ENCODE measurements around the gene DPPA5.
A peak's percentile ranks its signal among the peaks of the same experiment; 100 is the strongest.
"Not testable (repeated sequence)": the region's sequence is repeated elsewhere in the genome, so short reads cannot be mapped to it uniquely, and the experiment has no call there.

Gene DPPA5, protein sequence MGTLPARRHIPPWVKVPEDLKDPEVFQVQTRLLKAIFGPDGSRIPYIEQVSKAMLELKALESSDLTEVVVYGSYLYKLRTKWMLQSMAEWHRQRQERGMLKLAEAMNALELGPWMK

DNA sequence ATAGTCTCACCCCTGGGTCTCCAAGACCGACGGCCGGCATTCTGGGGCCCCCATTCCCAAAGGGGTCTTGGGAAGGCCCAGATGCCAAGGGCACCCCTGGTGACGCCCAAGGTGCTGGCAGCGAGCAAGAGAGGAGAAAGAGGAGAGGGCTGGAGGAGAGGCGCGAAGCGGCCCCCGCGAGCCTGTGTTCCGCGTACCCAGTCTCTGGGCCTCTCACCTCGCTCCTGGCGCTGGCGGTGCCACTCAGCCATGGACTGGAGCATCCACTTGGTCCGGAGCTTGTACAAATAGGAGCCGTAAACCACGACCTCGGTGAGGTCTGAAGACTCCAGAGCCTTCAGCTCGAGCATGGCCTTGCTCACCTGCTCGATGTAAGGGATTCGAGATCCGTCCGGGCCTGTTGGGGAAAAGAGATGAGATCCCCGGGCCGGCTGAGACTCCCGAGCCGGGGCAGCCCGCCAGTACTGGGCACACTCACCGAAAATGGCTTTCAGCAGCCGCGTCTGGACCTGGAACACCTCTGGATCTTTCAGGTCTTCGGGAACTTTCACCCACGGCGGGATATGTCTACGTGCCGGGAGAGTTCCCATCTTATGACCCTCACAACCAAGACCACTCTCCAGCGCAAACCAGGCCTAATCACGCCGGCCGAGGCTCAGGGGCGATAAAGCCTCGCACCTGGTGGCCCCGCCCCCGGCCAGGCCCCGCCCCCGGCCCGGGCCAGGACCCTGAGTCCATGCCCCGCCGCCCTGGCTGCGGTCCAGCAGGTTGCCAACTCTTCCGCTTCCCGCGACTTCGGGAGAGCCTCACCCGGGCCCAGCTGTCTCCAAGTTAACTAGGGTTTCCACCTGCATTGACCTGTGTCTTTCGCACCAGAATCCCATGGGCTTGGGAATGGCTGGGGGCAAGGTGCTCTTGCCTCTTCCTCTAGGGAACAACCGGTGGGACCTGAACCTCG lies at the start of gene DPPA5:
Gene DPPA5 (minus strand): TSS at position 641 of the 958 bp plus-strand sequence. CDS start 51 bp downstream, at position 590.
- TF ChIP-seq, protein P1, sequence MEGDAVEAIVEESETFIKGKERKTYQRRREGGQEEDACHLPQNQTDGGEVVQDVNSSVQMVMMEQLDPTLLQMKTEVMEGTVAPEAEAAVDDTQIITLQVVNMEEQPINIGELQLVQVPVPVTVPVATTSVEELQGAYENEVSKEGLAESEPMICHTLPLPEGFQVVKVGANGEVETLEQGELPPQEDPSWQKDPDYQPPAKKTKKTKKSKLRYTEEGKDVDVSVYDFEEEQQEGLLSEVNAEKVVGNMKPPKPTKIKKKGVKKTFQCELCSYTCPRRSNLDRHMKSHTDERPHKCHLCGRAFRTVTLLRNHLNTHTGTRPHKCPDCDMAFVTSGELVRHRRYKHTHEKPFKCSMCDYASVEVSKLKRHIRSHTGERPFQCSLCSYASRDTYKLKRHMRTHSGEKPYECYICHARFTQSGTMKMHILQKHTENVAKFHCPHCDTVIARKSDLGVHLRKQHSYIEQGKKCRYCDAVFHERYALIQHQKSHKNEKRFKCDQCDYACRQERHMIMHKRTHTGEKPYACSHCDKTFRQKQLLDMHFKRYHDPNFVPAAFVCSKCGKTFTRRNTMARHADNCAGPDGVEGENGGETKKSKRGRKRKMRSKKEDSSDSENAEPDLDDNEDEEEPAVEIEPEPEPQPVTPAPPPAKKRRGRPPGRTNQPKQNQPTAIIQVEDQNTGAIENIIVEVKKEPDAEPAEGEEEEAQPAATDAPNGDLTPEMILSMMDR (conservative IDR thresholded peaks at IDR 0.05; ENCODE audit: low read depth), result no peak
- no peak for DNase-seq (ENCODE audit: low spot score)
- H3K27ac ChIP-seq, result no peak within 1 kb of the TSS
- POLR2A ChIA-PET (ENCODE audit: low non-redundant PET), result no interaction called here
- CTCF ChIA-PET, result no interaction called here

DNA sequence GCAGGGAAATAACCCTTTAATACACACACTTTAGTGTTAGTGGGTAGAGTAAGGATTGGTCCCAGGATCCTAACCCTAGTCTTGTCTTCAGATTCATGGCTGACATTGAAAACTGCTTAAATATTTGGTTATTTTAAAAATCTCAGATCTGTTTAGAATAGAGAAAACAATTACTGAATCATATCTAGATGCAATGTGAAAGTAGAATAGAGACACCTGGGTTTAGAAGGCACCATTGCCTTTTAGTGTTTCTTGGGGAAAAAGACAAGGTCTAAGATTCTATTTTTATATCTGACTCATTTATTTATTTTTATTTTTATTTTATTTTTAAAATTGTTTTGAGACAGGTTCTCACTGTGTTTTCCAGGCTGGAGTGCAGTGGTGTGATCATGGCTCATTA lies 46.6 kb upstream of the DPPA5 start:
- DNase-seq (ENCODE audit: low spot score), result no peak
- POLR2A ChIA-PET (ENCODE audit: low non-redundant PET), result no interaction called here
- no peak overlapping the region for H3K27ac ChIP-seq
- TF ChIP-seq, protein P1 (conservative IDR thresholded peaks at IDR 0.05; ENCODE audit: low read depth), result no peak
- CTCF ChIA-PET, result no interaction called here

DNA sequence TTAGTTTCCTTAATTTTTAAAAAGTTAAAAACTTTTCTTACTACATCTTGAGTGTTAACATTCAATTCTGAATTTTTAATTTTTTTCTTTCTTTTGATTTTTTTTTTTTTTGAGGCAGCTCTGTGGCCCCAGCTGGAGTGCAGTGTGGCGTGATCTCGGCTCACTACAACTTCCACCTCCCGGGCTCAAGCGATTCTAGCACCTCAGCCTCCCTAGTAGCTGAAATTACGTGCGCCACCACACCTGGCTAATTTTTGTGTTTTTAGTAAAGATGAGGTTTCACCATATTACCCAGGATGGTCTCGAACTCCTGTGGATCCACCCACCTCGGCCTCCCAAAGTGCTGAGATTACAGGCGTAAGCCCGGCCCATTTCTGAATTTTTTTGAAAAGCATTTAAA lies 41.8 kb upstream of the DPPA5 start:
- CTCF ChIA-PET, result no interaction called here
- TF ChIP-seq, protein P1 (conservative IDR thresholded peaks at IDR 0.05; ENCODE audit: low read depth), result no peak
- POLR2A ChIA-PET (ENCODE audit: low non-redundant PET), result no interaction called here
- H3K27ac ChIP-seq, result no peak overlapping the region
- no peak for DNase-seq (ENCODE audit: low spot score)

DNA sequence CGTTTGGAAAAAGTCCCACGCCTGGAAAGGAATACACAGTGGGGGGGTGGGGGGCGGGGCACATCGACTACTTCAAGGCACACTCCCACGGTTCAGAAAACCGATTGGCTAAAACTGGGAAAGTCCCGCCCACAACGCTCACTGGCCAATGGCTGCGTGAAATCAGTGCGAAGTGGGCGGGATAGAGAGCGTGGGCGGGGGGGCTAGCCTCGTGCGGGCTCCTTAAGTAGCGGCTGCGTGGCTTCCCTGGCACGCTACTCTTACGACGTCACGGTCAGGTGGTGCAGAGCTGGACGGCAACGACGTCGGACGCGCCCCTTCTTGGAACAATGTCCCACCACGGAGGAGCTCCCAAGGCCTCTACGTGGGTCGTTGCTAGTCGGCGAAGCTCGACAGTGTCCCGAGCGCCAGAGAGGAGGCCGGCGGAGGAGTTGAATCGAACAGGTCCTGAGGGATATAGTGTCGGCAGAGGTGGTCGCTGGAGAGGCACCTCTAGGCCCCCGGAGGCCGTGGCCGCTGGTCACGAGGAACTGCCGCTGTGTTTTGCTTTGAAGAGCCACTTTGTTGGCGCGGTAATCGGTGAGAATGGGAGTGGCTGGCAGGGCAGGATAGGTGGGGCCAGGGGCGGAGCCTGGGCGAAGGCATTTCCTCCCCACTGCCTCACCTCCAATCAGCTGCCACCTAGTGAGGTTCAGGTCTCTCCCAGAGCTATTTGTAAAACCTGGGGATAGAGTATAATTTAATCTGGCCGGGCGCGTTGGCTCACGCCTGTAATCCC lies 40.7 kb upstream of the DPPA5 start, which contains the start of gene DDX43:
Gene DDX43 (plus strand): TSS at position 252 of the 778 bp plus-strand sequence. CDS start 78 bp downstream, at position 330.
- ChIA-PET POLR2A (ENCODE audit: low non-redundant PET) (interaction anchor here (0.6 to 0.8 kb wide), 3 partner anchors 16 to 67 kb away, joined by 3 to 4 read pairs (median 4); no protein-coding TSS in a partner anchor), CTCF (no interaction called here)
- peak within 1 kb of the TSS; percentile 86 for H3K27ac ChIP-seq
- TF ChIP-seq, protein P1 (conservative IDR thresholded peaks at IDR 0.05; ENCODE audit: low read depth), result no peak
- peak; percentile 88 for DNase-seq (ENCODE audit: low spot score)

DNA sequence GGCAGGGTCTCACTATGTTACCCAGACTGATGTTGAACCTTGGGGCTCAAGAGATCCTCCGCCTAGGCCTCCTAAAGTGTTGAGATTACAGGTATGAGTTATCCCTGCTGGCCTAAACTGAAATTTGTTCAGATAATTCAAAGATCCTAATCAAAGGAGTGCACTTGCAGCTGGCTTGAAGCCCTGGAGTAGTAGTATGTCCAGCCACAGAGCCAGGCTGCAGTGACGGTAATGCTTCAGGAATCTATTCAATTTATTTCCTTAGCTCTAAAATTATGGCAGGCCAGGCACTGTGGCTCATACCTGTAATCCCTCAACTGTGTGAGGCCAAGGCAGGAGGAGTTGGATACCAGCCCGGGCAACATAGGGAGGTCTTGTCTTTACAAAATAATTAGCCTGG lies 39.2 kb upstream of the DPPA5 start:
- POLR2A ChIA-PET (ENCODE audit: low non-redundant PET), result no interaction called here
- TF ChIP-seq, protein P1 (conservative IDR thresholded peaks at IDR 0.05; ENCODE audit: low read depth), result no peak
- no peak for DNase-seq (ENCODE audit: low spot score)
- CTCF ChIA-PET, result no interaction called here
- H3K27ac ChIP-seq, result peak overlapping the region; percentile 20; the same call in 1 of the 2 replicates

DNA sequence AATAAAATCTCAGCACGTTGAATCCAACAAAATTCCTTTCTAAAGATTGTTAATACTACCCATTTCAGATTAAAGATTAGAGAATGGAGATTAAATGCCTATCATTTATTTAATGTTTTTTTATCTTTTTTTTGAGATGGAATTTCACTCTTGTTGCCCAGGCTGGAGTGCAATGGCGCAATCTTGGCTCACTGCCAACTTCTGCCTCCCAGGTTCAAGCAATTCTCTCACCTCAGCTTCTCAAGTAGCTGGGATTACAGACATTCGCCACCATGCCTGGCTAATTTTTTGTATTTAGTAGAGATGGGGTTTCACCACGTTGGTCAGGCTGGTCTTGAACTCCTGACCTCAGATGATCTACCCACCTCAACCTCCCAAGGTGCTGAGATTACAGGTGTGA lies 38.1 kb upstream of the DPPA5 start:
- H3K27ac ChIP-seq; CTCF ChIA-PET; POLR2A ChIA-PET (ENCODE audit: low non-redundant PET); DNase-seq (ENCODE audit: low spot score): not testable (repeated sequence)

All from RWPE1 (cell line).